Neural cell (in vitro differentiated cells): ENCODE results near the gene NPHP4. TPM values are rescaled to one million over a fixed set of nuclear protein-coding genes. Genes with fewer than 3 reads are reported as not detected.
A peak's percentile ranks its signal among the peaks of the same experiment; 100 is the strongest.

Experiments
- H2AFZ ChIP-seq: fragments of 200-600, 300-800 bp; sonication (generic), shearing (Covaris generic); 2 replicates; pipeline ENCODE4 v1.6.0; 2014; ENCODE audit warnings: low read depth, mild to moderate bottlenecking, antibody characterized with exemption, low read length, moderate library complexity
- H3F3A ChIP-seq: fragments of 200-600 bp; shearing (Covaris generic); 2 replicates; pipeline ENCODE4 v1.6.1; 2016; ENCODE audit warnings: mild to moderate bottlenecking, moderate library complexity, mixed read lengths, antibody characterized with exemption, low read length; ENCODE audit not compliant: insufficient read depth, poor library complexity, severe bottlenecking
- H3K27ac ChIP-seq: fragments of 200-600, 300-800 bp; sonication (generic), shearing (Covaris generic); 2 replicates; pipeline ENCODE4 v1.5.1; 2014; ENCODE audit warnings: mild to moderate bottlenecking, low read length, moderate library complexity
- H3K27me3 ChIP-seq: fragments of 300-800, 200-600 bp; sonication (generic), shearing (Covaris generic); 2 replicates; pipeline ENCODE4 v1.6.0; 2014; ENCODE audit warnings: mild to moderate bottlenecking, low read depth, low read length, moderate library complexity; ENCODE audit not compliant: insufficient read depth
- H3K36me3 ChIP-seq: fragments of 300-800, 200-600 bp; sonication (generic), shearing (Covaris generic); 2 replicates; pipeline ENCODE4 v1.5.1; 2014; ENCODE audit warnings: mild to moderate bottlenecking, antibody characterized with exemption, low read length, moderate library complexity; ENCODE audit not compliant: insufficient read depth
- H3K4me2 ChIP-seq: fragments of 300-800, 200-600 bp; sonication (generic), shearing (Covaris generic); 2 replicates; pipeline ENCODE4 v1.6.0; 2014; ENCODE audit warnings: mild to moderate bottlenecking, low read length
- H3K4me3 ChIP-seq: fragments of 300-800, 200-600 bp; sonication (generic), shearing (Covaris generic); 2 replicates; pipeline ENCODE4 v1.5.1; 2014; ENCODE audit warnings: mild to moderate bottlenecking, low read length, moderate library complexity
- H3K79me2 ChIP-seq: fragments of 200-600 bp; shearing (Covaris generic); replicated peaks from 2 replicates; pipeline ENCODE4 v1.6.0; 2014; ENCODE audit warnings: mild to moderate bottlenecking, low read length, moderate library complexity; ENCODE audit not compliant: insufficient read depth
- H3K9ac ChIP-seq: fragments of 300-800, 200-600 bp; sonication (generic), shearing (Covaris generic); 2 replicates; pipeline ENCODE4 v1.6.1; 2016; ENCODE audit warnings: mild to moderate bottlenecking, low read length, mixed read lengths
- H3K9me2 ChIP-seq: fragments of 200-600 bp; shearing (Covaris generic); 2 replicates; pipeline ENCODE4 v1.6.1; 2016; ENCODE audit warnings: mild to moderate bottlenecking, low read length, mixed read lengths; ENCODE audit not compliant: insufficient read depth
- H3K9me3 ChIP-seq: fragments of 200-600, 300-800 bp; sonication (generic), shearing (Covaris generic); 2 replicates; pipeline ENCODE4 v1.6.1; 2016; ENCODE audit warnings: mild to moderate bottlenecking, mixed run types, low read length, moderate library complexity, mixed read lengths
- H4K20me1 ChIP-seq: fragments of 200-600 bp; shearing (Covaris generic); 2 replicates; pipeline ENCODE4 v1.6.1; 2016; ENCODE audit warnings: mild to moderate bottlenecking, mixed run types; ENCODE audit not compliant: insufficient read depth
- CTCF ChIP-seq: fragments of 450-650 bp; IDR thresholded peaks from 2 replicates; pipeline ENCODE4 v1.5.1; 2014; ENCODE audit warnings: antibody characterized with exemption, mild to moderate bottlenecking, moderate library complexity; ENCODE audit not compliant: poor library complexity, severe bottlenecking
- EP300 ChIP-seq: fragments of 450-650 bp; conservative IDR thresholded peaks from 2 replicates; pipeline ENCODE4 v1.6.1; 2014; ENCODE audit warnings: antibody characterized with exemption, mild to moderate bottlenecking, moderate library complexity; ENCODE audit not compliant: poor library complexity, severe bottlenecking
- EZH2 ChIP-seq: fragments of 200-600, 300-800 bp; shearing (Covaris generic), sonication (generic); IDR thresholded peaks from 2 replicates; pipeline ENCODE4 v1.6.1; 2014; ENCODE audit warnings: antibody characterized with exemption, low read length, borderline replicate concordance, mild to moderate bottlenecking; ENCODE audit not compliant: insufficient read depth, poor library complexity, severe bottlenecking
- MXI1 ChIP-seq: fragments of 450-650 bp; conservative IDR thresholded peaks from 2 replicates; pipeline ENCODE4 v1.6.1; 2014; ENCODE audit warnings: antibody characterized with exemption, mild to moderate bottlenecking; ENCODE audit not compliant: poor library complexity, severe bottlenecking
- POLR2AphosphoS5 ChIP-seq: IDR thresholded peaks from 2 replicates; pipeline ENCODE4 v1.6.1; 2012
- RAD21 ChIP-seq: fragments of 450-650 bp; conservative IDR thresholded peaks from 2 replicates; pipeline ENCODE4 v1.6.1; 2014; ENCODE audit warnings: antibody characterized with exemption, mild to moderate bottlenecking, moderate library complexity
- REST ChIP-seq: IDR thresholded peaks from 2 replicates; pipeline ENCODE4 v1.6.1; 2012; ENCODE audit warnings: borderline replicate concordance
- SMC3 ChIP-seq: fragments of 450-650 bp; conservative IDR thresholded peaks from 2 replicates; pipeline ENCODE4 v1.6.1; 2014; ENCODE audit warnings: antibody characterized with exemption, mild to moderate bottlenecking, moderate library complexity; ENCODE audit not compliant: poor library complexity
- TAF1 ChIP-seq: IDR thresholded peaks from 2 replicates; pipeline ENCODE4 v1.6.1; 2012; ENCODE audit warnings: low read depth
- polyA plus RNA-seq: library from polyadenylated mRNA; depleted of rRNA; stranded (reverse); fragments of >200 nt; gene quantifications from 2 replicates; pipeline ENCODE4 v1.2.3, GENCODE V29; 2014

NPHP4 gene
- polyA plus RNA-seq, 1 donor from 2014 or later = 17.1 TPM

GRCh38 chr1:5992814-5993555, 760 bp upstream of the NPHP4 start:
- Histone ChIP-seq H3K9ac (peak overlapping the region; percentile 95), H2AFZ (peak overlapping the region; percentile 88), H3F3A (no peaks in the 10 kb centered on the region), H3K36me3 (no peaks in the 10 kb centered on the region), H4K20me1 (no peaks in the 10 kb centered on the region), H3K4me3 (peak overlapping the region; percentile 96), H3K27me3 (no peaks in the 10 kb centered on the region), H3K4me2 (peak overlapping the region; percentile 92), H3K79me2 (peaks cover 24% of the 10 kb centered on the region), H3K9me2 (no peaks in the 10 kb centered on the region), H3K9me3 (no peaks in the 10 kb centered on the region), H3K27ac (peak overlapping the region; percentile 97)
- TF ChIP-seq EZH2 (no peak), POLR2AphosphoS5 (peak; percentile 81), TAF1 (peak; percentile 6), REST (peak; percentile 18), SMC3 (no peak), EP300 (no peak), CTCF (peak; percentile 8)

GRCh38 chr1:5991381-5992025, 722 bp downstream of the NPHP4 start:
- peak overlapping the region; percentile 56 for H2AFZ ChIP-seq
- no peaks in the 10 kb centered on the region for H3K27me3 ChIP-seq
- H3K79me2 ChIP-seq = peaks cover 37% of the 10 kb centered on the region
- H3K36me3 ChIP-seq = no peaks in the 10 kb centered on the region
- no peaks in the 10 kb centered on the region for H3F3A ChIP-seq
- no peaks in the 10 kb centered on the region for H4K20me1 ChIP-seq
- no peaks in the 10 kb centered on the region for H3K9me2 ChIP-seq
- peak overlapping the region; percentile 96 for H3K4me3 ChIP-seq
- H3K4me2 ChIP-seq = peak overlapping the region; percentile 98
- TF ChIP-seq RAD21 = peak; percentile 27
- TF ChIP-seq EP300 = no peak
- no peak for TF ChIP-seq EZH2
- peak; percentile 12 for TF ChIP-seq MXI1
- no peak for TF ChIP-seq REST
- peak; percentile 24 for TF ChIP-seq SMC3
- TF ChIP-seq TAF1 = no peak
- no peak for TF ChIP-seq POLR2AphosphoS5
- TF ChIP-seq CTCF = no peak
- H3K9me3 ChIP-seq = no peaks in the 10 kb centered on the region
- peak overlapping the region; percentile 82 for H3K9ac ChIP-seq
- peak overlapping the region; percentile 89 for H3K27ac ChIP-seq
